Measurements from ENCODE around the gene PRKX. TPM values are rescaled to one million over a fixed set of nuclear protein-coding genes. Genes with fewer than 3 reads are reported as not detected.
A peak's percentile ranks its signal among the peaks of the same experiment; 100 is the strongest.
"Not testable (repeated sequence)": the region's sequence is repeated elsewhere in the genome, so short reads cannot be mapped to it uniquely, and the experiment has no call there.

The PRKX gene
- total RNA-seq, result 10 to 100 TPM; 35.0 to 36.3 TPM

DNA sequence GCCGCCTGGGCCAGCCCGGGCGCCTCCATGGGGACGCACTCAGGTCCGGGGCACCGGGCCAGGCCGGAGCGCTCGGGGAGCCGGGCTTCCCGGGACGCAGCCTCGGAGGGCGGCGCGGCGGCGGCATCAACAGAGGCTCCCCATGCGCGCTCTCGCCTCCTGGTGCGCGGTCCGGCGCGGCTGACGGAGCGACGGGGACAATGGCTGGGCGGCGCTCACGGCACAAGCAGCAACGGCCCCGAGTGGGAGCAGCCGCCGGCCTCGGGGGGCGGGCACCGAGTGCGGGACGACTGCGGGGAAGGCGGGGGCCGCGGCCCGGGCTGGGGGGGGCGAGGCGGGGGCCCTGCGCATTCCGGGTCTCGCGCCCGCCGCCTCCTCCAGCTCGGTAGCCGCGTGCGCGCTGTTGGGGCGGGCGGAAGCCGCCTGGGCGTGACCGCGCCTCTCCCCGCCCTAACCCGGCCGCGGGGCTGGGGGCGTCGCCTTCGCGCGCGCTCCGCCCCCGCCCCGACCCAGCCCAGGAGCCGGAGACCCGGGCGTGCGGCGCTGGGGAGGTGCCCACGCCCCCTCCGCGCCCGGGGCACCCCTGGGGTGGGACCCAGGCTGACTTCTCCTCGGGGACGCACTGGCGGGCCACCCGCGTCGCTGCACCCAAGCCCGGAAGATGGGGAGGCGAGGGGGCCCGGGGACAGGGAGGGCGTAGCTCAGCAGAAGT, at the start of gene PRKX:
Gene PRKX (minus strand): TSS at position 425 of the 712 bp plus-strand sequence. CDS start 396 bp downstream, at position 29.
- peak within 1 kb of the TSS; percentile 93 for H3K4me3 Mint-ChIP-seq
- H3K27me3 Mint-ChIP-seq, result no peaks in the 10 kb centered on the region
- H3K9me3 Mint-ChIP-seq (ENCODE audit: low read depth), result no peaks in the 10 kb centered on the region
- ATAC-seq, result peak; percentile 85
- H3K27ac Mint-ChIP-seq, result peak within 1 kb of the TSS; percentile 58
- peaks cover 10% of the 10 kb centered on the region for H3K4me1 Mint-ChIP-seq
- no peaks in the 10 kb centered on the region for H3K36me3 Mint-ChIP-seq (ENCODE audit: low read depth)
- ChIA-PET CTCF (no interaction called here), POLR2A (no interaction called here)
- intact Hi-C loops (cut with DNase I, micrococcal nuclease), result loop anchor here (1.0 to 5.0 kb wide), 3 partner anchors 13 to 101 kb away; no protein-coding TSS in a partner anchor
- peak; percentile 77 for DNase-seq

DNA sequence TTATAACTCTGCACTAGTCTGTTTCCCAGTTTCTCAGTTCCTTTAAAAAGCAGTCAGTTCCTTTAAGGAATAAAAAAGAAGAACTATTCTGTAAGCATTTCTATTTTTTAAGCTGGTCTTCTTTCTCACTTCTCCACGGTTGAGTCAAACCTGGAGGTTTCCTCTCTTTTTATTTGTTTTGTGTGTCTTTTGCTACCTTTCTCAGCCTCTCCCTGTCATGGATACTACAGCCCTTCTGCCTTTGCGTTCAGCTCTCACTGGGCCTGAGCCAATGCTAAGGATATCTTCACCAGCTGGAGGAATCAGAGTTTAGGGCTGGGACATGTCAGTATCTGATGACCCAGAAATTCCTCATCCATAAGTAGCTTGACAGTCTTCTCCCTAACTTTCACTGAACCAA, 49.7 kb upstream of the PRKX start:
- Mint-ChIP-seq H3K9me3 (ENCODE audit: low read depth) (no peaks in the 10 kb centered on the region), H3K36me3 (ENCODE audit: low read depth) (no peaks in the 10 kb centered on the region), H3K27me3 (peaks cover 4% of the 10 kb centered on the region), H3K4me3 (no peak overlapping the region), H3K4me1 (no peaks in the 10 kb centered on the region), H3K27ac (no peak overlapping the region)
- ChIA-PET CTCF (no interaction called here), POLR2A (no interaction called here)
- intact Hi-C loops (cut with DNase I, micrococcal nuclease), result no loop called here
- no peak for DNase-seq
- no peak for ATAC-seq

DNA sequence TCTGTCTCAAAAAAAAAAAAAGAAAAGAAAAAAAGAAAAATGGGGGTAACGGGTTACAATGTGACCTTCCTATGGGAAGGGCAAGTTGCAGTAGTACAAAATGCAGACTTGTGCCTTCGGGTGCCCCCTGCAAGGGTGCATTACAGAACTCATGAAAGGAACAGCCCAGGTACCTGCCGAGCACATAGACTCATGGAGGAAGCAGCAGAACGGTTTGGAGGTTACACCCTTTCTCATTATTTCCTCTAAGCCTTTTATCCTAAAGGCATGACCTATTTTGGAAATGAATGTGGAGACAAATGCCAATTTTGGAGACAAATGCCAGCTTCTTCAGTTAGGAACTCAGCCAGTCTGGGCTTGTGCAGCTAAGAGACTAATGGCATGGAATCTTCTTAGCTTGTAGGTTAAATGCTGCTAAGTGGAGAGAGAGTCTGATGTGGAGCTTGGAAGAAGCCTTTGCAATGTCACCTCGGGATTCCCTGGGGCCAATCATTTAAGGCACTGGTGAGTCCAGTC, 44.1 kb upstream of the PRKX start:
- intact Hi-C loops (cut with DNase I, micrococcal nuclease), result no loop called here
- Mint-ChIP-seq H3K27ac (no peak overlapping the region), H3K36me3 (ENCODE audit: low read depth) (no peaks in the 10 kb centered on the region), H3K4me3 (no peak overlapping the region), H3K27me3 (no peaks in the 10 kb centered on the region), H3K9me3 (ENCODE audit: low read depth) (no peaks in the 10 kb centered on the region), H3K4me1 (no peaks in the 10 kb centered on the region)
- ChIA-PET POLR2A (no interaction called here), CTCF (no interaction called here)
- DNase-seq, result no peak
- no peak for ATAC-seq

DNA sequence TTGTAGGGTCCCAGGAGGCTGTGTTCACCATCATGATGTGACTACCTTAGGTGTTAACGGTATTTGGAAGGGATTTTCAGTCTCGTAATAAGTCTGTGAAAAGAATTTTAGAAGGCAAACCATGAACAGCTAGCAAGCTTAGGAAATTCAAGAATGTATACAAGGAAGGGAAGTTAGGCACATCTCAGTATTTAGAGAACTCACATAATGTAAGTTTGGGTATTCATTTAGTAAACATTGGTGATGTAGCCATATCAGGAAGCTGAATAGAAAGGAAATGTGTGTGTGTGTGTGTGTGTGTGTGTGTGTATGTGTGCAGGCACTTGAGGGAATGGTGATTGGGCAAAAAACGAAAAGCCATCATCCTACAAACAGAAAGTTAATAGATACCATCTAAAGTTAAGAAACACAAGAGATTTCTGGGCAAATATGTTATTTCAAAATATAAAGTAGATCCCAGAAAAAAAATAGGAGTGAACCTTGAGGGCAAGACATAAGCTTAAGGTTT, 34.7 kb upstream of the PRKX start:
- intact Hi-C loops (cut with DNase I, micrococcal nuclease), result no loop called here
- no peak overlapping the region for H3K4me3 Mint-ChIP-seq
- no peak for ATAC-seq
- no peaks in the 10 kb centered on the region for H3K9me3 Mint-ChIP-seq (ENCODE audit: low read depth)
- H3K4me1 Mint-ChIP-seq, result peaks cover 14% of the 10 kb centered on the region
- no peak overlapping the region for H3K27ac Mint-ChIP-seq
- H3K36me3 Mint-ChIP-seq (ENCODE audit: low read depth), result no peaks in the 10 kb centered on the region
- DNase-seq, result no peak
- ChIA-PET CTCF (no interaction called here), POLR2A (no interaction called here)
- no peaks in the 10 kb centered on the region for H3K27me3 Mint-ChIP-seq

DNA sequence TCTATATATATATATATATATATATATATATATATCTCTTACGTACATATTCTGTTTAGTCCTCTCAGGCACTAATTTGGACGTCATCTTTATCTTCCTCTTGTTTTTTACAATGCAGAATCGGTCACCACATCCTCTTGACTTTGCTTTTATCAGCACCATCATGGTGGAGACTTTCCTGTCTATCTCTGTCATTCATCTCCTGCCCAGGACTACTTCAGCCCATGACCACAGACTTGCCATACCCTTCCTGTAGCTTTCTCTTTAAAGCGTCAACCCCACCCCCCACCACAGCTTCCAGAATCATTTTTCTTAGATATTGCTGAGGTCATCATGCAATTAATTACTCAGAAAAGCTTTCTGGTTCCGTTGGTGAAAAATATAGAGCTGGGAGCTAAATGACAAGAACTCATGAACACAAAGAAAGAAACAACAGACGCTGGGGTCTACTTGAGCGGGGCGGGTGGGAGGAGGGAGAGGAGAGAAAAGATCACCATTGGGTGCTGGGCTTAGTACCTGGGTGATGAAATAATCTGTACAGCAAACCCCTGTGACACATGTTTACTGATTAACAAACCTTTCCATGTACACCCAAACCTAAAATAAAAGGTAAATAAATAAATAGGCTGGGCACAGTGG, 30.5 kb upstream of the PRKX start:
- Mint-ChIP-seq H3K36me3 (ENCODE audit: low read depth) (no peaks in the 10 kb centered on the region), H3K4me3 (peak overlapping the region; percentile 5), H3K27me3 (no peaks in the 10 kb centered on the region), H3K27ac (no peak overlapping the region), H3K9me3 (ENCODE audit: low read depth) (peaks cover 2% of the 10 kb centered on the region), H3K4me1 (peaks cover 14% of the 10 kb centered on the region)
- POLR2A ChIA-PET, result interaction anchor here (0.6 kb wide), 1 partner anchor 68 kb away, joined by 3 read pairs; no protein-coding TSS in a partner anchor
- CTCF ChIA-PET, result no interaction called here
- DNase-seq (peak; percentile 25), ATAC-seq (peak; percentile 83)
- intact Hi-C loops (cut with DNase I, micrococcal nuclease), result no loop called here

DNA sequence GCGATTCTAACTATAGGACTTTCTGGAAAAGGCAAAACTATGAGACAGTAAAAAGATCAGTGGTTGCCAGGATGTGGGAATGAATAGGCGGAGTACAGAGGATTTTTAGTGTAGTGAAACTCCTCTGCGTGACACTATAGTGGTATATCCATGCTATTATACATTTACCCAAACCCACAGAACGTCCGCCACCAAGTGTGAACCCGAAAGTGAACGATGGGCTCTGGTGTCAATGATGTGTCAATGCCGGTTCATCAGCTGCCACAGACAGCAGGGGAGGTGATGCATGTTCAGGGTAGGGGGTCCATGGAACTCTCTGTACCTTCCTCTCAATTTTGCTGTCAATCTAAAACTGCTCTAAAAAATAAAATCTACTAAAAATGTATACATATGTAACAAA, 27.5 kb upstream of the PRKX start:
- CTCF ChIA-PET; DNase-seq; POLR2A ChIA-PET; H3K4me1 Mint-ChIP-seq; H3K36me3 Mint-ChIP-seq (ENCODE audit: low read depth); intact Hi-C loops (cut with DNase I, micrococcal nuclease); H3K27me3 Mint-ChIP-seq; H3K4me3 Mint-ChIP-seq; H3K9me3 Mint-ChIP-seq (ENCODE audit: low read depth); ATAC-seq; H3K27ac Mint-ChIP-seq: not testable (repeated sequence)

DNA sequence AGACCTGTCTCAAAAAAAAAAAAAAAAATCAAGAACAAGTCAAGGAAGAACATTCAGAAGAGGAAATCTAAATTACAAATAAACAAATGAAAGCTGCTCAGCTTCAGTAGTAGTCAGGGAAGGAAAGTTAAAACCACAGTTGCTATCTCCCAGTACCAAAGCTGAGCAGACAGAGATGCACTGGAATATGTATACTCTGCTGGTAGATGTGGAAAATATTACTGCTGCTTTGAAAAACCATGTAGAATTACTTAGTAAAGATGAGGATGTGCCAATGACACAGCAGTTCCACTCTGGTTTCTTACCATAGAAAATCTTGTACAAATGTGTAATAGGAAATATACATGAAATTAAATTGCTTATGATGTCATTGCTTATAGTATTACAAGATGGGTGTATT, 25.1 kb upstream of the PRKX start:
- H3K27me3 Mint-ChIP-seq, result no peaks in the 10 kb centered on the region
- intact Hi-C loops (cut with DNase I, micrococcal nuclease), result no loop called here
- H3K4me1 Mint-ChIP-seq, result peaks cover 4% of the 10 kb centered on the region
- DNase-seq (no peak), ATAC-seq (peak; percentile 89)
- no peaks in the 10 kb centered on the region for H3K36me3 Mint-ChIP-seq (ENCODE audit: low read depth)
- no peak overlapping the region for H3K4me3 Mint-ChIP-seq
- CTCF ChIA-PET, result no interaction called here
- POLR2A ChIA-PET, result no interaction called here
- H3K9me3 Mint-ChIP-seq (ENCODE audit: low read depth), result peaks cover 2% of the 10 kb centered on the region
- H3K27ac Mint-ChIP-seq, result no peak overlapping the region

DNA sequence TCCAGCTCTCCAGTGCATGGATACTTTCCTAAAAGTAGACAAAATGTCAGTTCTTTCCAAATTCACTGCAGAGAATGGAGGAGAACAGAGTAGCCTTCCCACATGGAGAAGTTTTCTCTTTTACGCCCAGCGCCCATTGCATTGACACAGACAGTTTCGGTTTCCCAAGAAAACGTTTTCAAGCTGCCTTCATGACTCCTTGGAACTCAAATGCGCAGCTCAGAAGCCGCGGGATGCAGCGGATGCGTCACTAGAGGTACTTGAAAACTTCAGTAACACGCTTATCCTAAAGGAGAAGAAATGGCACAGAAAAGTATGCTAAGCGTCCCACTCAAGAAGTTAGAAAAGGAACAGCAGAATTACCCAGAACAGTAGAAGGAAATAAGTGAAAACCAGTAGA, 23.1 kb upstream of the PRKX start:
- intact Hi-C loops (cut with DNase I, micrococcal nuclease); CTCF ChIA-PET; H3K36me3 Mint-ChIP-seq (ENCODE audit: low read depth): not testable (repeated sequence)

DNA sequence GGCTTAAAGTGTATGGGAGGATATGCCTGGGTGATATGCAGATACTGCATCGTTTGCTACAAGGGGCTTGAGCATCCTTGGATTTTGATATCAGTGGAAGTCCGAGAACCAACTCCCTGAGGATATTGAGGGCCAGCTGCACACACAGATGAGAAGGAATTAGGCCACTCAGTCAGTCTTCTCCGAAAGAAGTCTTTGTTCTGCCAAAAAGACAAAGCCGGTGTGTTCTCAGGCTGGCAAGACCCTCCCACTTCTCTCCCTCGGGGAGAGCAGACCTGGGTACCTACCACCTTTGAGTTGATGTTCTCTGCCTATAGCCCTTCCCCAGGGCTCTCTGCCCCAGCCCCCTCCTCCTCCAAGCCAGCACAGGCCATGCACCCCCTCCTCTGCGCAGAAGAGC, 22.4 kb upstream of the PRKX start:
- CTCF ChIA-PET; DNase-seq; H3K27ac Mint-ChIP-seq; ATAC-seq; H3K9me3 Mint-ChIP-seq (ENCODE audit: low read depth); H3K4me1 Mint-ChIP-seq; POLR2A ChIA-PET; H3K4me3 Mint-ChIP-seq; H3K36me3 Mint-ChIP-seq (ENCODE audit: low read depth); intact Hi-C loops (cut with DNase I, micrococcal nuclease); H3K27me3 Mint-ChIP-seq: not testable (repeated sequence)

More for the DNA sequence above, 23.1 kb upstream of the PRKX start:
- POLR2A ChIA-PET; H3K4me1 Mint-ChIP-seq; ATAC-seq; H3K4me3 Mint-ChIP-seq; H3K9me3 Mint-ChIP-seq (ENCODE audit: low read depth); H3K27ac Mint-ChIP-seq; H3K27me3 Mint-ChIP-seq; DNase-seq: not testable (repeated sequence)

DNA sequence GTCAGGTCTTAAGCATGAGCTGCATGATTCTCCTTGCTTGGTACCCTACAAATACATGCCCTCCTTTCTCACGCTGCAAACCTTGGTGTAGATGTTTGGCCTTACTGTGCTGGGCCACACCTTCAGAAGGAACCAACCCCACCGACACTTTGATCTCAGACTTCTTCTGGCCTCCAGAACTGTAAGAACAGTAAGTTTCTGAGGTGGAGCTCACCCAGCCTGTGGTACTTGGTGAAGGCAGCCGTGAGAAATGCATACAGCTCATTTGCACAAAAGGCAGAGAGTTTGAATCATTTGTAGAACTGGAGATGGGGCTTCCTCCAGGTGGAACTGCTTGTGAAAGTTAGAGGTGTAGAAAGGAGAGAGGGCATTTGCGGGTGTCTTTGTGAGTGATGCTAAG, 21.0 kb upstream of the PRKX start:
- H3K36me3 Mint-ChIP-seq (ENCODE audit: low read depth); CTCF ChIA-PET; intact Hi-C loops (cut with DNase I, micrococcal nuclease); H3K4me3 Mint-ChIP-seq; H3K9me3 Mint-ChIP-seq (ENCODE audit: low read depth); ATAC-seq; POLR2A ChIA-PET; H3K4me1 Mint-ChIP-seq; H3K27me3 Mint-ChIP-seq; DNase-seq; H3K27ac Mint-ChIP-seq: not testable (repeated sequence)

DNA sequence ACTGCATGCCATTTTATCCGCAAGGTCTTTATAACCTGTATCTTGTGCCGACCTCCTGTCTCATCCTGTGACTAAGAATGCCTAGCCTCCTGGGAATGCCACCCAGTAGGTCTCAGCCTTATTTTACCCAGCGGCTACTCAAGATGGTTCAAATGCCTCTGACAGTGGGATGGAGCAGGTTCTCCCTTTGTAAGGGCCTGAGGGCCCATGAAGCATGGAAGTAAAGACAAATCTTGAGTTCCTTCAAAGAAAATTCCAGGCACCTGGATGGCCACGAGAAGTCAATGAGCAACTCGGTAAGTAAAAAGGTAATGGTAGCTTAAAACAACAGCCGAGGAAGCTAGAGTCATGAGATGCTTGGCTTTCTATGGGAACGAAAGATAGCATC, 19.6 kb upstream of the PRKX start:
- Mint-ChIP-seq H3K27me3 (no peaks in the 10 kb centered on the region), H3K9me3 (ENCODE audit: low read depth) (no peaks in the 10 kb centered on the region), H3K4me3 (no peak overlapping the region), H3K36me3 (ENCODE audit: low read depth) (no peaks in the 10 kb centered on the region), H3K4me1 (peaks cover 1% of the 10 kb centered on the region), H3K27ac (no peak overlapping the region)
- DNase-seq, result no peak
- ATAC-seq, result no peak
- CTCF ChIA-PET, result interaction anchor here (0.6 kb wide), 1 partner anchor 34 kb away, joined by 3 read pairs; no protein-coding TSS in a partner anchor
- intact Hi-C loops (cut with DNase I, micrococcal nuclease), result no loop called here
- POLR2A ChIA-PET, result no interaction called here

Data from activated CD4-positive, alpha-beta T cell treated with anti-CD3 and anti-CD28 coated beads for 36 hours (primary cell).